ENCODE results near the gene FBF1. TPM values are rescaled to one million over a fixed set of nuclear protein-coding genes. Genes with fewer than 3 reads are reported as not detected.

The FBF1 gene
- total and polyA plus RNA-seq, 2 of the 8 experiments (the other 6 are each of a cell fraction or from before 2014, with no cell fraction given) = 8.1 to 13.1 TPM

- no peak for TF ChIP-seq HDAC2 (IDR thresholded peaks at IDR 0.05; ENCODE audit: borderline replicate concordance in 1 of 2, low read depth in 2 of 2, low read length in 2 of 2)
- no peak for TF ChIP-seq JUND (IDR thresholded peaks at IDR 0.05; ENCODE audit: low read length)
- TF ChIP-seq EZH2 (IDR thresholded peaks at IDR 0.05; ENCODE audit: low read depth, low read length, severe bottlenecking) = no peak
- TF ChIP-seq NRF1 (IDR thresholded peaks at IDR 0.05; ENCODE audit: low read depth, low read length) = no peak
- no peak for TF ChIP-seq TAF1 (IDR thresholded peaks at IDR 0.05; ENCODE audit: low read depth, low read length)
- no peak for TF ChIP-seq EGR1 (IDR thresholded peaks at IDR 0.05; ENCODE audit: borderline replicate concordance, low read depth, low read length)
- TF ChIP-seq SIRT6 (IDR thresholded peaks at IDR 0.05; ENCODE audit: low read length) = no peak
- no peak for TF ChIP-seq BCL11A (IDR thresholded peaks at IDR 0.05; ENCODE audit: low read depth in 2 of 2, low read length in 2 of 2)
- no peak for TF ChIP-seq POU5F1 (IDR thresholded peaks at IDR 0.05; ENCODE audit: low read depth, low read length)
- TF ChIP-seq BACH1 (IDR thresholded peaks at IDR 0.05; ENCODE audit: low read length) = no peak
These were observed 18.5 kb downstream of the FBF1 start (continued) for GRCh38 chr17:75922173-75922961.
